Subcutaneous adipose tissue (tissue), 4 donors: ENCODE data around the gene UTP4. TPM values are rescaled to one million over a fixed set of nuclear protein-coding genes. Genes with fewer than 3 reads are reported as not detected.

Source experiments
- total RNA-seq, 4 donors: library from RNA; depleted of rRNA; stranded (reverse); fragments of >200 nt; gene quantifications; one replicate each; pipeline ENCODE4 v1.1.0, GENCODE V29; 2016
- TF ChIP-seq, protein P1 (sequence below): fragments of 450-650 bp; IDR thresholded peaks from one replicate; pipeline ENCODE4 v1.5.1; 2016; ENCODE audit warnings: low read depth, mild to moderate bottlenecking, control low read depth, antibody characterized with exemption, moderate library complexity

UTP4 gene
- total RNA-seq, 4 donors from 2014 or later: 21.7 to 52.8 (median 28.8) TPM

DNA sequence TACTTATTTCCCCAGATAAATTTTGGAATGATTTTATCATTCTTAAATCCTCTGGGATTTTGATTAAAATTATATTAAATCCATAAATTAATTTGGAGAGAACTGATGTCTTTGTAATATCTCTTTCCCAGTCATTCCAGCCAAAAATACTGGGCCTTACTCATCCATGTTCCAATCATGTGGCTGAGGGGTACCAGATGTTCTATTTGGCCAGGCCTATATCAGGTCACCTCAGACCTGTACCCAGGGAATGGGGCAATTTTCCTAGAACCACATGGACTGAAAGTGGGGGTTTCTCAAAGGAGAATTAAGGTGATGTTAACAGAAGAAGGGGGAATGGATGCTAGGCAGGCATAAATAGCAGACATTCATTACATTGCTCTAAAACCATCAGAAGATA, 62.0 kb downstream of the UTP4 start:
- TF ChIP-seq, protein P1, sequence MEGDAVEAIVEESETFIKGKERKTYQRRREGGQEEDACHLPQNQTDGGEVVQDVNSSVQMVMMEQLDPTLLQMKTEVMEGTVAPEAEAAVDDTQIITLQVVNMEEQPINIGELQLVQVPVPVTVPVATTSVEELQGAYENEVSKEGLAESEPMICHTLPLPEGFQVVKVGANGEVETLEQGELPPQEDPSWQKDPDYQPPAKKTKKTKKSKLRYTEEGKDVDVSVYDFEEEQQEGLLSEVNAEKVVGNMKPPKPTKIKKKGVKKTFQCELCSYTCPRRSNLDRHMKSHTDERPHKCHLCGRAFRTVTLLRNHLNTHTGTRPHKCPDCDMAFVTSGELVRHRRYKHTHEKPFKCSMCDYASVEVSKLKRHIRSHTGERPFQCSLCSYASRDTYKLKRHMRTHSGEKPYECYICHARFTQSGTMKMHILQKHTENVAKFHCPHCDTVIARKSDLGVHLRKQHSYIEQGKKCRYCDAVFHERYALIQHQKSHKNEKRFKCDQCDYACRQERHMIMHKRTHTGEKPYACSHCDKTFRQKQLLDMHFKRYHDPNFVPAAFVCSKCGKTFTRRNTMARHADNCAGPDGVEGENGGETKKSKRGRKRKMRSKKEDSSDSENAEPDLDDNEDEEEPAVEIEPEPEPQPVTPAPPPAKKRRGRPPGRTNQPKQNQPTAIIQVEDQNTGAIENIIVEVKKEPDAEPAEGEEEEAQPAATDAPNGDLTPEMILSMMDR: no peak

DNA sequence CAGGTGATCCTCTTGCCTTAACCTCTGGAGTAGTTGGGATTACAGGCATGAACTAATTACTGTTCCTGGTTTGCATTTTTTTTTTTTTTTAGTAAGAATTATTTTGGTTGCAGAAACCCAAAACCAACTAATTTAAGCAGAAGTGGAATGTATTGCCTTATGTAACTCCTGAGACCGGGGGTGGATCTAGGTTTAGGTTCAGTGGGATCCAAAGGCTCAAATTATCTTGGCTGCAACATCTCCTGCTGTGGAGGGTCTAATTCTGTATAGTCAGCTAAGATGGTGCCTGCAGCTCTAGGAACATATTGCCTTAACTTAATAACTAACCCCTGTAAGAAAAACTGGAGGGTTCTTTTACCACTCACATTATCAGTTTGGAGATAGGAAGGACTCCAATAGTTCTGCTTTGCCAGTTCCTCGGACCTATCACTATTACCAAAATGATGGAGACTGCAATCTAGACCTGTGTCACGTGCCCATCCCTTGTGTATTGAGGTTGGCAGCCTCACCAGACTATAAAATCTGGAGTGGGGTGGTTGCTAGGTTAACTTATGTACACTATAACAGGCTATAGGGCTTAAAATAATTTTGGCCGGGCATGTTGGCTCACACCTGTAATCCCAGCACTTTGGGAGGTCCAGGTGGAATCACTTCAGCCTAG, 63.0 kb downstream of the UTP4 start:
- TF ChIP-seq, protein P1: no peak

DNA sequence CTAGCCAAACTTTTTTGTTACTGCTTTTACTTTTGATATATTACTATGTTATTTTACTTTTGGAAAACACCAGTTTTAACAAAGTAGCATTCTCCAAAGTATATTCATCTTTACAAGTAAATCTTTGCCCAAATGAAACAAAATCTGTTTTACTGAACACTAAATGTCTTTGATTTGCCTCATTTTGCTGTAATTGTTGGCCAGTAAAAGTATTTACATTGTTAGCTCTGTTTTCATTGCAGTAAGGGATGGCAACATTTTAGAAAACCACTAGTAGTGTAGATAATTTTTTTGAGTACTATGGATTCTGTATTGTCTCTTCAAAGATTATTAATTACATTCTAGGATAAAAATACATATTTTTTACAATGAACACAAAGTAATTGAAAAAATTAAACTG, 65.1 kb downstream of the UTP4 start:
- TF ChIP-seq, protein P1: no peak

DNA sequence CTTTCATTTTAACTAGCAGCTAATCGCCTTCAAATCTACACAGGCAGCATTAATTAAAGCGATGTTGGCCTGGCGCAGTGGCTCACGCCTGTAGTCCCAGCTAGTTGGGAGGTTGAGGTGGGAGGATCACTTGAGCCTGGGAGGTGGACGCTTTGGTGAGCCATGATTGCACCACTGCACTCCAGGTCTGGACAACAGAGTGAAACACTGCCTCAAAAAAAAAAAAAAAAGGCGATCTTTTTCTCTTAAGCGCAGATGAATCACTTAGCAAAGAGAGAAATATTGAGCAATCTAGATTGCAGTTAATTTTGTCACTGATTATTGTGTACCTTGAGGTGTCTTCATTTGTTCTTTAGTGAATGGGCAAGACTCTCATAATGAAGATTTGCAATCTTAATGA, 66.9 kb downstream of the UTP4 start:
- TF ChIP-seq, protein P1: no peak

DNA sequence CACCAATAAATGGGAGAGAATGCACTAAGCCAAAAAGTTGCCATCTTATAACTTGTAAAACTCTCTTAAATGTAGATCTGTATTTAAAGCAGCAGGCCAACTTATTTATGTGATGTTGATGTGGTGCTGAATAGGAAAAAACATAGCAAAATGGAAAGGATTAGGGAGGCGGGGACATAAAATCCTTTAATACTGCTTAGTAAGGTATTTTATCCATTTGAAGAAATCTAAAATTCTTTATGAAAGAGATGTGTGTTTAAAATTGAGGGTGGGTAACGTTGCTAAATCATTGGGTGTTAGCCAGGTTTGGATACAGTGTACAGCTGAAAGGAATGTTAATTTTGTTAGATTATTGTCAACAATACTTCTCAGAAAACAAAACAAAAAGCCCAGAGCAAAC, 68.8 kb downstream of the UTP4 start:
- TF ChIP-seq, protein P1: no peak

DNA sequence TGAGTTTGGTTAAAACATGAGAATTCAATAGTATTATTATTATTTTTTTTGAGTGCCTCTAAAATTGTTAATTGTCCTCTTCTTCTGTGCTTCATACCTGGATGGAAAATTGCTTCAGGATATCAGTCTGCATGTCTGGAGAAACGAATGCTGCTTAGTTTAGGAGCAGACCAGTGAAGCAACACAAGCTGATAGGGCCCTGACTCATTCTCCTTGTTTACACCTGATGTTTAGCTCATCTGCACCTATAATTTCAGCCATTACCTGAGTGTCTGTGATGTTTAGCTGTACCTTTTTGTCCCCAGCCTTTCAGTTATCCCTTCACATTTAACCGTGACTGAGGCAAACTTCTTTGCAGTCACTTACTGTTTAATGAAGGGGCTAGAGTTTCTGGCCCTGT, 69.3 kb downstream of the UTP4 start:
- TF ChIP-seq, protein P1: no peak

DNA sequence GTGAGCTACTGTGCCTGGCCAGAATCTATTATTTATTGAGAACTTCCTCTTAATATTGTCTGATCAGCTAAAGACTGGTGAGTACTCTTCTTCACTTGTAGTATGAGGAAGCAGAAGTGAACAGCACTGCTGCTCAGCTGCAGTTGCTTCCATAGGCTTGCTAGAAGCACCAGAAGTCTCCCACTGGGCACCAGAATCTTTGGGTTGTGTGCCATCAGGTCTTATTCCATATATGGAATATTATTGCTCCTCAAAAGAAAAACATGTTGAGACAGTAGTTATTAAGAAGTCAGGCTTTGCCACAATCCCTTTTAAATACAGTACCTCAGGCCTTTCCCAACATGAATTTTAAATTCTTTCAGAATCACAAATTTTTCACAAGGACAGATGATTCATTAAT, 71.7 kb downstream of the UTP4 start:
- TF ChIP-seq, protein P1: no peak
